B cell (primary cell): ENCODE measurements around the gene BCOR. TPM values are rescaled to one million over a fixed set of nuclear protein-coding genes. Genes with fewer than 3 reads are reported as not detected.

ENCODE experiments used
- ATAC-seq: fragments of 200-7000 bp; cut with Tn5 transposase; one replicate; pipeline ENCODE4 v1.10.0; 2021; ENCODE audit warnings: low read depth, mild to moderate bottlenecking, moderate number of reproducible peaks, moderate library complexity
- CTCF ChIA-PET: fragments of 350-600 bp; sonication (Branson Sonifier 250); formaldehyde crosslinking; loops from one replicate; lab custom pipeline; 2021; ENCODE audit warnings: antibody characterized with exemption, inconsistent platforms; lab: Charles Lee
- POLR2A ChIA-PET: fragments of 350-600 bp; sonication (Branson Sonifier 250); formaldehyde crosslinking; loops from one replicate; lab custom pipeline; 2021; ENCODE audit warnings: antibody characterized with exemption; lab: Charles Lee
- DNase-seq: peaks from one replicate; pipeline ENCODE4 v3.0.0; 2013
- H2AFZ ChIP-seq: 2 replicates; pipeline ENCODE4 v1.6.1; 2012; ENCODE audit warnings: mild to moderate bottlenecking, low read depth, low read length; ENCODE audit not compliant: insufficient read depth, poor library complexity, severe bottlenecking
- H3K27ac ChIP-seq, 2 donors: 1 replicate in 1 of 2; 2 replicates in 1 of 2; pipeline ENCODE4 v1.5.1; 2012 to 2013; ENCODE audit warnings: low read length in 2 of 2, mild to moderate bottlenecking in 2 of 2, moderate library complexity in 1 of 2
- H3K27me3 ChIP-seq, 4 experiments: fragments of 200-600 bp in 1 of 4; sonication (generic) in 1 of 4; replicated peaks in 1 of 4; 1 replicate in 2 of 4; 2 replicates in 2 of 4; pipeline versions ENCODE4 v1.6.1 to v1.7.0; 2013 to 2016; ENCODE audit warnings: low read length in 3 of 4, mild to moderate bottlenecking in 2 of 4, mixed read lengths in 1 of 4, moderate library complexity in 1 of 4; ENCODE audit not compliant: insufficient read depth in 4 of 4, control insufficient read depth in 3 of 4; ENCODE audit errors: control extremely low read depth in 1 of 4
- H3K36me3 ChIP-seq, 2 experiments: replicated peaks in 1 of 2; 1 replicate in 1 of 2; 2 replicates in 1 of 2; pipeline versions ENCODE4 v1.6.1 to v1.7.1; 2013; ENCODE audit warnings: low read length in 1 of 2; ENCODE audit not compliant: insufficient read depth in 2 of 2, control insufficient read depth in 1 of 2; ENCODE audit errors: control extremely low read depth in 1 of 2, extremely low read depth in 1 of 2
- H3K4me1 ChIP-seq, 2 donors: fragments of 200-600 bp in 1 of 2; sonication (generic) in 1 of 2; 1 replicate in 1 of 2; 2 replicates in 1 of 2; pipeline versions ENCODE4 v1.5.1 to v1.6.1; 2013 to 2017; ENCODE audit warnings: low read length in 2 of 2; ENCODE audit not compliant: control insufficient read depth in 2 of 2, insufficient read depth in 2 of 2
- H3K4me2 ChIP-seq: replicated peaks from 2 replicates; pipeline ENCODE3; 2012; ENCODE audit warnings: mild to moderate bottlenecking, low read depth, low read length; ENCODE audit not compliant: poor library complexity, severe bottlenecking
- H3K4me3 ChIP-seq, 5 experiments: fragments of 200-600 bp in 1 of 5; sonication (generic) in 1 of 5; 1 replicate in 3 of 5; 2 replicates in 2 of 5; pipeline versions ENCODE4 v1.5.1 to v1.7.0; 2011 to 2016; ENCODE audit warnings: low read length in 4 of 5, mild to moderate bottlenecking in 4 of 5, low read depth in 2 of 5, control low read depth in 1 of 5, moderate library complexity in 1 of 5; ENCODE audit not compliant: insufficient read depth in 1 of 5; ENCODE audit errors: control extremely low read depth in 1 of 5, extremely low read depth in 1 of 5
- H3K79me2 ChIP-seq: fragments of 200-600 bp; sonication (generic); one replicate; pipeline ENCODE4 v1.6.0; 2016; ENCODE audit warnings: low read length; ENCODE audit not compliant: control insufficient read depth, insufficient read depth
- H3K9ac ChIP-seq: fragments of 200-600 bp; sonication (generic); 2 replicates; pipeline ENCODE4 v1.6.1; 2017; ENCODE audit warnings: mild to moderate bottlenecking, low read length, moderate library complexity
- H3K9me3 ChIP-seq, 3 donors: one replicate each; pipeline versions ENCODE4 v1.6.1 to v1.7.1; 2013; ENCODE audit warnings: low read length in 2 of 3; ENCODE audit not compliant: control insufficient read depth in 2 of 3, insufficient read depth in 1 of 3; ENCODE audit errors: control extremely low read depth in 1 of 3
- H4K20me1 ChIP-seq: 2 replicates; pipeline ENCODE4 v1.6.0; 2012; ENCODE audit warnings: mild to moderate bottlenecking, low read length; ENCODE audit not compliant: insufficient read depth, control insufficient read depth, poor library complexity, severe bottlenecking
- H3K27ac Mint-ChIP-seq: one replicate; pipeline ENCODE4 v1.8.0; 2021; ENCODE audit warnings: mixed read lengths
- H3K27me3 Mint-ChIP-seq: one replicate; pipeline ENCODE4 v1.8.0; 2021; ENCODE audit warnings: mixed read lengths
- H3K4me1 Mint-ChIP-seq: one replicate; pipeline ENCODE4 v1.8.0; 2021; ENCODE audit warnings: mixed read lengths
- H3K4me3 Mint-ChIP-seq: one replicate; pipeline ENCODE4 v1.8.0; 2021; ENCODE audit warnings: mixed read lengths
- H3K9me3 Mint-ChIP-seq: one replicate; pipeline ENCODE4 v1.8.0; 2022; ENCODE audit warnings: mixed read lengths; ENCODE audit not compliant: insufficient read depth
- EZH2 ChIP-seq: IDR thresholded peaks from 2 replicates; pipeline ENCODE4 v1.6.1; 2012; ENCODE audit warnings: borderline replicate concordance, low read depth, mild to moderate bottlenecking, moderate library complexity, low read length; ENCODE audit not compliant: insufficient read depth, poor library complexity, severe bottlenecking
- WGBS: methylation state at CpG from one replicate; pipeline ENCODE4 v1.1.5; 2013; ENCODE audit warnings: missing lambda C conversion rate; ENCODE audit not compliant: insufficient coverage; 5-methylcytosine and 5-hydroxymethylcytosine counted together
- intact Hi-C: fragments of 100-400 bp; cut with micrococcal nuclease; formaldehyde crosslinking; loops from one replicate; pipeline ENCODE4 v1.10.0; 2022
- polyA plus RNA-seq: library from polyadenylated mRNA; depleted of rRNA; stranded (reverse); fragments of >200 nt; gene quantifications from 2 replicates; pipeline ENCODE4 v1.2.3, GENCODE V29; 2012
- total RNA-seq, 2 donors: library from RNA; stranded (reverse); fragments of 120-200 nt in 1 of 2; gene quantifications; 1 replicate in 1 of 2; 2 replicates in 1 of 2; pipeline versions ENCODE4 v1.2.3 to v1.2.4, GENCODE V29; 2013 to 2022
- TF ChIP-seq, protein P1 (sequence below): fragments of 200-600 bp; IDR thresholded peaks from one replicate; pipeline ENCODE4 v1.8.0; 2022; ENCODE audit warnings: antibody characterized with exemption, mild to moderate bottlenecking

Gene BCOR
- total and polyA plus RNA-seq, 2 donors (not counting 1 experiment from before 2014, with no cell fraction given), result 19.0 to 65.3 TPM

DNA sequence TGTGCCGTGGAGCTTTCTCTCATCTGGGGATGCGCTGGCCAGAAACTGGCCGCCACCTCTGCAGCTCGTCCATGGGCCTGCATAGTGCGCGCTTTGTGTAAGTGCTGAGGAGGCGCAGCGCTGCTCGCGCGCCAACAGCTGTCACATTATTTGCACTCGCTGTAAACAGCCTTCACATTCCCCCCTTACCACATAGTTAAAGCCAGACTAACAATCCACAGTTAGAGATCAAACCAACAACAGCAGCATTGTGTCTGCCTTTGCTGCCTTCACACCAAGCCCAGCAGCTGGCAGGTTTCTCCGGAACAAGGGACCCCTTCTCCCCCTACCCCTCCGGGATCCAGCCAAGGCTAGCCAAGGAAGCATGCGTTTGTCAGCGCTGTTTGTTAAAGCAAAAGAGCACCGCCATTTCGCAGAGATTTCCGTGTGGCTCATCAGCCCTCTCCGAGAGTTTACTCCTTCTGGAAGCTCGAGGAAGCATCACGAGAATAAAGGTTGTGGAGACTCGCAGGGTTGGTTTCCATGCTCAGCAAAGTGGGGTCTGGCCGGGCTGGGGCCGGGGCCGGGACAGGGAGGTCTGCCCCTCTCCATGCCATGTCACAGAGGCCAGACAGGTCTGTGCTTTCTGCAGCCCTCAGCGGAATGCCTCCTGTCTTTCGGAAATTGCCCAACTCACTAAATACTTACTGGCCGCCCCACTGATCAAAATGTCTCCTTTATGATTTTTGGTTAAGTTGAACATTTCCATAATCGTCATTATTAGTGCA lies 11.0 kb downstream of the BCOR start:
- Histone ChIP-seq H4K20me1 (peaks cover 95% of the 10 kb centered on the region), H3K27me3 (no peaks in the 10 kb centered on the region), H3K4me1 (peaks cover 67 to 77% of the 10 kb centered on the region in 2 donors), H3K4me2 (no peak overlapping the region), H2AFZ (no peak overlapping the region), H3K79me2 (peaks cover 96% of the 10 kb centered on the region), H3K36me3 (no peaks in the 10 kb centered on the region), H3K27ac (no peak overlapping the region), H3K9ac (no peak overlapping the region), H3K4me3 (no peak overlapping the region), H3K9me3 (no peaks in the 10 kb centered on the region)
- POLR2A ChIA-PET, result interaction anchor here (0.7 kb wide), 1 partner anchor 259 kb away, joined by 5 read pairs; no protein-coding TSS in a partner anchor
- ATAC-seq (no peak), DNase-seq (no peak)
- H3K27ac Mint-ChIP-seq, result no peak overlapping the region
- no peak overlapping the region for H3K4me3 Mint-ChIP-seq
- intact Hi-C loops, result no loop called here
- H3K27me3 Mint-ChIP-seq, result no peaks in the 10 kb centered on the region
- TF ChIP-seq EZH2, result no peak
- TF ChIP-seq, protein P1, sequence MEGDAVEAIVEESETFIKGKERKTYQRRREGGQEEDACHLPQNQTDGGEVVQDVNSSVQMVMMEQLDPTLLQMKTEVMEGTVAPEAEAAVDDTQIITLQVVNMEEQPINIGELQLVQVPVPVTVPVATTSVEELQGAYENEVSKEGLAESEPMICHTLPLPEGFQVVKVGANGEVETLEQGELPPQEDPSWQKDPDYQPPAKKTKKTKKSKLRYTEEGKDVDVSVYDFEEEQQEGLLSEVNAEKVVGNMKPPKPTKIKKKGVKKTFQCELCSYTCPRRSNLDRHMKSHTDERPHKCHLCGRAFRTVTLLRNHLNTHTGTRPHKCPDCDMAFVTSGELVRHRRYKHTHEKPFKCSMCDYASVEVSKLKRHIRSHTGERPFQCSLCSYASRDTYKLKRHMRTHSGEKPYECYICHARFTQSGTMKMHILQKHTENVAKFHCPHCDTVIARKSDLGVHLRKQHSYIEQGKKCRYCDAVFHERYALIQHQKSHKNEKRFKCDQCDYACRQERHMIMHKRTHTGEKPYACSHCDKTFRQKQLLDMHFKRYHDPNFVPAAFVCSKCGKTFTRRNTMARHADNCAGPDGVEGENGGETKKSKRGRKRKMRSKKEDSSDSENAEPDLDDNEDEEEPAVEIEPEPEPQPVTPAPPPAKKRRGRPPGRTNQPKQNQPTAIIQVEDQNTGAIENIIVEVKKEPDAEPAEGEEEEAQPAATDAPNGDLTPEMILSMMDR, result no peak
- CTCF ChIA-PET, result no interaction called here
- WGBS, result 95% methylated on average over 17 of the region's 30 CpGs
- no peaks in the 10 kb centered on the region for H3K9me3 Mint-ChIP-seq
- peaks cover 66% of the 10 kb centered on the region for H3K4me1 Mint-ChIP-seq

DNA sequence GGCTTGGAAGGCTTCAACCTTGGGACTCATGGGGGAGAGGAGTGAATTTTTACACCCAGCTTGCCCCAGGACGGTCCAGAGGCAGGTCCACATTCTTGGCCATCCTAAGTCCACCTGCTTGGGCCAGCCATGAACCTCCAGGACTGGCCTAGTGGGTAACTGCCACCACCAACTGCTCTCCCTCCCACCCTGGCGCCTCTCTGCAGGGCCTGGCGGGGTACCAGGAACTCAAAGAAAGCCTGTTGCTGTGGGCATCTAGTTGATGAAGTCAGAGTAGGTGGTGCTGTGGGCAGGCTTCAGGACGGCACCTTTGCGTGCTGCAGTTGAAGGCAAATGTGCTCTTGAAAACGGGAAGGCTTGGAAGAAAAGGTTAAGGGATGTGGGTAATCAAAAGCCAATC lies 12.0 kb downstream of the BCOR start:
- intact Hi-C loops, result no loop called here
- Histone ChIP-seq H3K27ac (no peak overlapping the region), H3K4me1 (peaks cover 58 to 66% of the 10 kb centered on the region in 2 donors), H3K79me2 (peaks cover 94% of the 10 kb centered on the region), H3K36me3 (no peaks in the 10 kb centered on the region), H3K9ac (no peak overlapping the region), H3K4me3 (no peak overlapping the region), H3K9me3 (no peaks in the 10 kb centered on the region), H3K4me2 (no peak overlapping the region), H4K20me1 (peaks cover 93% of the 10 kb centered on the region), H3K27me3 (no peaks in the 10 kb centered on the region), H2AFZ (no peak overlapping the region)
- DNase-seq (no peak), ATAC-seq (no peak)
- ChIA-PET CTCF (no interaction called here), POLR2A (interaction anchor here (0.7 kb wide), 1 partner anchor 258 kb away, joined by 5 read pairs; no protein-coding TSS in a partner anchor)
- Mint-ChIP-seq H3K27me3 (no peaks in the 10 kb centered on the region), H3K27ac (no peak overlapping the region), H3K4me3 (no peak overlapping the region), H3K4me1 (peaks cover 63% of the 10 kb centered on the region), H3K9me3 (no peaks in the 10 kb centered on the region)
- TF ChIP-seq, protein P1, result no peak
- no peak for TF ChIP-seq EZH2
- WGBS, result no CpG with 5 or more reads among the region's 6 CpGs
